CD4-positive, alpha-beta T cell treated with Interleukin-17A for 4 hours (primary cell): Measurements from ENCODE around the gene SOX5.

ENCODE experiments used
- DNase-seq: peaks from one replicate; pipeline ENCODE4 v3.0.0-alpha.2; 2020; ENCODE audit warnings: mixed read lengths

The SOX5 gene

DNA sequence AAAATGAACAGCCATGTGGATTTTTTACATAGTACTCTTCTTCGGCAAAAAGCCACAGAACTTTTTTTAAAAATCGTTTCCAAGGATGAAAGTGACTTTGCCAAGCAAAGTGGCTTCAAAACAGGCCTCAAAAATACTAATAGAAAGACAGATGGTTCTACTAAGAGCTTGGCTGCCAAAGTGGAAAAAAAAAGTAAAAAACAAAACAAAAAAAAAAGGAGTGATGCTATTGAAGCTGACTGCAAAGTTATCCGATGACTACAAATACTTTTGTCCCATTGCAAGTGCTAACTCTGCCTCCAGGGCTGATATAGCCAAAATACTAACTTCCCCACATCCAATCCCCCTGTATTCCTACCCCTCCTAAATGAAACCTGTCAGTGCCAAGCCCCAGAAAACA lies 277.6 kb downstream of the SOX5 start:
- DNase-seq, result no peak

DNA sequence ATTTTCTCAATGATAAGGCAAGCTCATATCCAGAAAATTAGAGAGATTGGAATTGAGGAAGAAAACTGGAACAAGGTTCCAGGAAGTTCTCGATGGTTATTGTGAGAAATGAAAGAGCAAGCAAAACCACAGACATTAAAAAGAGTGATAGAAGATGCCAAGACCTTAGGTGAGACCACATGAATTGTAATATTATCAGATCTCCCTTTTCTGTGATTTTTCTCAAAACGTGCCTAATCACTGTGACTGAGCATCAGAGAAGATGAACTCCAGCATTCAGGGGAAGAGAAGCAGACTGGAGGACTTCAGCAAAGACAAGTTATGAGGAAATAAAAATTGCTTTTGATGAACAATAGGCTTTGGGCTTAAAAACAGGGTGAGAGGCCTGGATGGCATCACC lies 278.8 kb downstream of the SOX5 start:
- no peak for DNase-seq

DNA sequence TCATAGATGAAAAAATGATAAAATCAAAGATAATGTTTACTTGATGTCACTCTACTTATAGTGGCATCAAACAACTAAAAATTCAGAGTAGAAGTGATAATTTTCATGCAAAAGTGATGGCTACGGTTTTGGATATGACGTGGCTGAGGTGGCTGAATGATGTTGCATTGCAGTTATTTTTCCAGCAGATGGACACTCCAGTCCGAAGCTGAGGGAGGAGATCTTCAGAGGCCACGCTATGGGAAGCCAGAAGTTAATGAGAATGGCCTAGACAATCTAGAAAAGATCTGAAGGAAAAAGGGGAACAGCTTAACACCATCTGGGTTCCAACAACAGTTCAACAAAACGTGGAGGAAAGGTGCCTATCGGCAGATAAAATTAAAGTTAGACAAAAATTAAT lies 279.8 kb downstream of the SOX5 start:
- no peak for DNase-seq

DNA sequence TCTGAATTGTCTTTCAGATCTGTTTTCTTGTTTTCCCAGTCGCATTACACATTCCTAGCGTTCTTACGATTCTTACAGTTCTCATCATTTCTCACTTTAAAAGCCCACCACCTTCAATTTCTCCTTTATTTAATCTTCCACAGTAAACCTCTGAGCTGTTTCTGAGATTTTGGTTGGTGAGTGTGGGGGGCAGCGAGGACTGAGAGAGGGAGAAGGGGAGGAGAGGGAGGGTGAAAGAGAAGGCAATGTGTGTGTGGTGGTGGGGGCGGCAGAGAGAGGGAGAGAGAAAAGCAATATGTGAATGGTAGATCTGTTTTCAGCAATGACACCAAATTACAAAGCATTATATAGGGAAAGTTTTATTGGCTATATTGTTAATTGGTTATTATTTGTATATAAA lies 282.6 kb downstream of the SOX5 start:
- DNase-seq, result no peak

DNA sequence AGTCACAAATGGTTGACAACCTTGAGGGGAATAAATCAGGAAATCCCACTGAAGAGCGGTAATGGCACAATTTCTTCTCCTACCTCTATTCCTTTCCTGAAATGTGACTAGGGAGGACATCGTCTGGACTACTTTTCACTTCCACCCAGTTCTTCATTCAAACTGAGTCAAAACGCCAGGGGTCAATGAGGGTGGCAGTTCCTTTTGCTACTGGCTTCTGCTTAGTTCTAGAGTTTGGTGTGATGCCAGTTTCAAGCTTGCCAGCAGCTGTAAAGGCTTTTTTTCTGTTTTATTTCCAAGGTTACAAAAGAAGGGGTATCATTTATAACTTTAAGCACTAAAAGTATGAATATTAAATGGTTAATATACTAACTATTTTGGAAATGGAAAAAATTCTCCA lies 286.5 kb downstream of the SOX5 start:
- DNase-seq, result no peak

DNA sequence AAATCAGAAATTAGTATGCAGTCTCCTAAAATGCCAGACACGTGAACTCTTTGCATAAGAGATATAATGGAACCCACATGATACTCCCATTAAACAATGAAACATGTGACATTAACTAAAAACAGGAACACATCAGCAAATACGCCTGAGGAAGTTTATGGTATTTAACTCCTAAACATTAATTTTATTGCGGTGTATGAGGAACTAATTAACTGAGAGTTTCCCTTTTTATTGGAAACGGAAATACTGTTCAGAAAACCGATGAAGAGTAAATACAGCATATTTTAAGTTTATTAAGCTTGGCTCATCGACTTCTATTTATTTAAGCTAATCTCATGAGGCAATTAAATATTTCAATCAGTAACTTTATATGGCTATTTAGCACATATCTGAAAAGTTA lies 290.3 kb downstream of the SOX5 start:
- no peak for DNase-seq

DNA sequence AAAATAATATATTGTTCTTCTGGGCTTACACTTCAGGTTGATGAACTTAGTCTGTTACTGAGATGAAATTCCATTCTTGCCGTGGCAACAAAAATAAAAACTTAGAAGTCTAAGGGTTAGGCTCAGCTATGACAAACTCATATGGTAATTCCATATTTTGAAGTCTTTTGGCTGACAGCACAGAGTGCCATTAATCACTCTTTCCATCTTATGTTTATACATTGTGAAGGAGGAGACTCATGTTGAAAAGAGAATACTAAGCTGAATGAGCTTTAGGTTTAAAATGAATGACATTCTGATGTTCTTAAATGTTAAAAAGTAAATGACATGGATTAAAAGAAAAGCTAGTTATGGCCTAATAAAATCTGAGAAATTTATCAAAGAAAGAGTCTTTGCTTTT lies 291.9 kb downstream of the SOX5 start:
- no peak for DNase-seq

DNA sequence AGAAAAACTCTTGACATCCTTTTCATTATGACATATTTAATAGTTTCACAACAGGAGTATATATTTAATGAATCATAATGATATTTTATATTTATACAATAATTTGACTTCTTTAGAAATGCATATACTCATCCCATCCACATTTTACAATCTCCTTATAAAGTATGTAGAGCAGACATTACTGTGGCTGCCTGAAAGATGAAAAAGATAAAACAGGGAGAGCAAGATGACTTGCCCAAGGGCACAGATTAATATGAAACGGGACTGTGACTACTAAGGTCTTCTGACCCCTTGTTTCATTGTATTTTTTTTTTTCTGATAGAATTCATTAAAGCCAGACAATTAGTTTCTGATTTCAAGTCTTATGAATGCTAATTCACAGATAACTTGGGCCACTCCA lies 293.6 kb downstream of the SOX5 start:
- no peak for DNase-seq

DNA sequence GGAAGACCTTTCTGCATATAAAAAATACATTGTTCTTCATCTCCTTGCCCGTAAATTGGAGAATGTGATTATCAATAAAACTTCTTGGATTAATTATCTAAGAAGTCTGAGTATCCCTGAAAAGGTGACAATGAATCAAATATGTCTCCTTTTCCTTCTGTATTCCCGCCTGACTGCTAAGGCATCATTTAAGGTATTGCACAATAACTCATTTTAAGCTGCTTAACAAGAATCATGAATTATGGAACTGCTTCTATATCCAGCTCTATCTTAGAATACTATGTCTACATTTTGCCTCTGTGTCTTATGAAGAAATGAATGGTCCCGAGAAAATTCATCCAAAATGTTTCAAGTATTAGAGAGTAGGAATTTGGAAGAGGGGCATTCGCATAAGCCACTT lies 294.4 kb downstream of the SOX5 start:
- no peak for DNase-seq

DNA sequence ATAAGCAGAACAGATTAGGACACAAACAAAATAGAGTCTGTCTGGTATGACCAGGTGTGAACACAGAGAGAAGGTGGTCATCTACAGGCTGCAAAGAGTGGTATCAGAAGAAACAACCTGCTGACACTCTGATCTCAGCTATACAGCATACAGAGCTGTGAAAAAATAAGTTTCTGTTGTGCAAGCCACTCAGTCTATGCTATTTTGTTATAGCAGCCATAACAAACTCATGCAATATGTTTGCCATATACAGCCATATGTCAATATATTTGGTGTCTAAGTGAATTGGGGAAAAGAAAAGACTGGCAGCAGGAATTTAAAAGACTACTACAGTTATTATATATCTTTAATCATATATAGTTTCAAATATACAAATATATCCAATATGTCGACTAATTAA lies 300.9 kb downstream of the SOX5 start:
- DNase-seq, result no peak

DNA sequence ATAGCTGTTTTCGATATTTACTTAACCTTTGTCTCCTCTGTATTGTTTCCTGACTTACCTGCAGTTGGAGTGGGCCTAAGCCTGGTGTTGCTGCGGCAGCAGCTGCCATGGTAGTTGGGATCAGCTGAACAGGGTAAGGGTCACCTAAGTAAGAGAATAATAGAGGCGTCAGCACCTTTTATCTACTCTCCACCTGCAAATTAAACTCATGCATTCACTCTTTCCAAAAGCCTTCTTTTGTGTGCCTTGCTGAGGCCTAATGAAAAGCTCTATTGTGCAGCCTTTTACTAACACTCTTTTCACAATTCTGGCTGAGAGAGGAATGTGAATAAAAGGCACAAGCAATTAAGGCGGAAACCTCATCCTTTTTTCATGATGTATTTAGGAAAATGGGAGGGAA lies 308.7 kb downstream of the SOX5 start:
- DNase-seq, result no peak

DNA sequence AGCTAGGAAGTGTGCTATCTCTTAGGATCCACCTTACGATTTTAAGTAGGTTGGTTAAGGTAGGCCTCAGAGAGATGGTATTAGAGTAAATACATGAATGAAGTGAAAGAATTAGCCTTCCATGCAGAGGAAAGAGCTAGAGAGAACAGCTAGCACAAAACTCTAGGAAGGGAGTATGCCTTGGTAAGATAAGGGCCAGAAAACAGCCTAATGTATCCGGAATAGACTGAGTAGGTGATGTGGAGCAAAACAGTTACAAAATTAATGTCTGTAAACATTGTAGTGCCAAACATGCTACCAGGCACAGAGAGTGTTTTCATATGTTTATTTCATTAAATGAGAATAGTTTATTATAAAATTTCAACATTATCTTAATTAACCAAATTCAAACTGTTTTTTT lies 315.1 kb downstream of the SOX5 start:
- DNase-seq, result no peak

DNA sequence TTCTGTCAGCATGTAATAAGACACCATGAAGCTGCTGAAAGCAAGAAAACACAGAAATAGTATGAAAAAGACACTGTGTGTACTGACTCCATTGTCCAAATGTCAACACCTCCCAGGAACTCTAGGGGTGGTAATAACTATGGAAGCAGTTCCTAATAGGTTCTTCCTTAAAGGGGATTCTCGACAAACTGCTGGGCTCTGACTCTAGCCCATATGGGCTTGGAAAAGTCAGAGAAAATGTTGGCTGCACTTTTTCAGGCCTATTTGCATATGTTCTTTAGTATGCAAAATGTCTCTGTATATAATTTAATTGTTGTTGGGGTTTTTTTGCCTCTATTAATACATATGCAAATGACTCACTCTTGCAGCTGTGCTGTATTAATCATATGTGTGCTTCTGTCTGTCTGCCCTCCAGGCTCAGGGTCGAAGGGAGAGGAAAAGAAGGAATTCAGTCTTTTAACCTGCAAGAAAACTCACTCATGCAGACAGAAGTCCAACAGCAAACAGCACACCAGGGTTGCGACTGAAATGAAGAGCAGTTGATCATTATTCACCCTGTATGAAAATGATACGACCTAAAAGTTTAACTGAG lies 317.6 kb downstream of the SOX5 start:
- no peak for DNase-seq

DNA sequence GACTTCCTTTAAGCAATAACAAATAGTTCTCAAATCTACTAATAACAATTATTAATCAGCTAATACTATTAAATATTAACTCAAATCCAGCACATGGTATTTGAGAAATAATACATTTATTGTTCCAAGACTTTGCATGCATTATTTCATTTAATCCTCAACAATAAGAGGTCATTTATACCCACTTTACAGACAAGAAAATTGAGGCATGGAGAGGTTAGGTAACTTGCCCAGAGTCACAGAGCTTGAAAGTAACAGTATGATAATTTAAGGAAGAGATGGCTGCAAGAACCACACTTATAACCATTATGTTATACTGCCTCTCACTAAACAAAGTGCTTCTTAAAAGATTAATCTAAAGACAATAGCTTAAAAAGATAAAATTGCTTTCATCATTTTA lies 318.9 kb downstream of the SOX5 start:
- no peak for DNase-seq

DNA sequence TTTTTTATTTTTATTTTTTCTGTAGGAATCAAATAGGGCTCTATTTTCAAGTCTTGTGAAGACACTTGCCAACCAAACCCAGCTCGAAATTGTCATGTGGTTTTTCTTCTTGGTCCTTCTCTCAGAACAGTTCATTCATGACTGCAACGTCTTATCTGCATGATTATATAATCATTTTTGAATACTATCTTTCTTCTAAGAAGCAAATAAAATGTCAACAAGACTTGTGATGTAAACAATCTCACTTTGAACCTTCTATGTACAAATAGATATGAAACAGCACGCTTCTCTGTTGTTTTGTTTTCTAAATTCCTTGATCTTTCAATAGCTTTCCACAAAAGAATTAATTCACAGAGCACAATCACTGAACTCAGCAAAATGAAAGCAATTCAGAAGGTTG lies 320.7 kb downstream of the SOX5 start:
- no peak for DNase-seq

DNA sequence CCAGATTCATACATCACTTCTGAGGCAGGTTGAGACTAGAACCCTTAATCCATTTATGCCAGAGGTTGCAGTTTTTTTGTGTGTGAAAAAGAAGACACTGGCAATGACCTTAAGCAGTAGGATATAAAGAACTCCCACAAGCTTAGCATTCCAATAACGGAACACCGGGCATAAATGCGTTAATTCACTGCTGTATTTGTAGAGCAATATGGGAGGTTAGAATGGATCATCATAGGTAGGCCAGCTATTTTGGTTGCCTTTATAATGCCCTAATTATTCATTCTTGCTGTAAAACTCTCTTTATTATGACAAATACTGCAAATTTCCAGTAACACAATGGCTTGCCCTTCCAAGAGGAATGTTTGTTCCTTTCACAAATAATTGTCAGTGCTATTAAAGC lies 322.7 kb downstream of the SOX5 start:
- no peak for DNase-seq

DNA sequence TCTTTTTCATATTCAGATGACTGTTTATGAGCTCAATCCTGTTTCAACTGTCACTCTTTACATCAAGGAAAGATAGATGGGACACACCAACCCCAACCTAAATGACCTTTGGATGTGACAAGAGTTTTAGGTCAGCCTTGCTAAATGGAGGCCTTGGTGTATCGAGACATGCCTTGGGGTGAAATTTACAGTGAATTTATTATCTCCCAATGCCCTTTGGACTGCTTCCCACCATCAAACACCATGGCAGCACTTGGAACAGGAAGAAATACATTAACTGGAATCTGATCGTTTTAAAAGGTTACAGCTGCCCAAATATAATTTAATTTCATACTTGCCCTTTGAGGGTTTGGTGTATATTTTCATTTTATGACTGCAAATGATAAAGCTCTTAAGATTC lies 327.6 kb downstream of the SOX5 start:
- no peak for DNase-seq

DNA sequence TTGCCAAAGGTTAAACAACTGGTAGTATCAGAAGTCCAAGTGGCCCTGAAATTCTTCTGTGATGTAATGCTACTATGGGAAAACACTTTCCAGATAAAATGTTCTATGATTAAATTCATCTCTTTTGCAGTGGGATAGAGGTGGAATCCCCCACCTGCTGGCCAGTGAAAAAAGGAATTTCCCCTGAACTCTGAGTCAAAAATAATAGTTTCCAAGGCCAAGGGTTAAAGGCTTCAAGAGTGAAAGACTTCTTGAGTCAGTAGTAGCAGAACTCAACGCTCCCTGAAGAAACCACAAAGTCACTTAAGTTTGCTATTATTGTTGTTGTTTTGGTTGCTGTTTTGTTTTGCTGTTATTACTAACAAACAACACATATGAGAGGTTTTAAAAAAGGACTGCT lies 330.8 kb downstream of the SOX5 start:
- DNase-seq, result no peak

DNA sequence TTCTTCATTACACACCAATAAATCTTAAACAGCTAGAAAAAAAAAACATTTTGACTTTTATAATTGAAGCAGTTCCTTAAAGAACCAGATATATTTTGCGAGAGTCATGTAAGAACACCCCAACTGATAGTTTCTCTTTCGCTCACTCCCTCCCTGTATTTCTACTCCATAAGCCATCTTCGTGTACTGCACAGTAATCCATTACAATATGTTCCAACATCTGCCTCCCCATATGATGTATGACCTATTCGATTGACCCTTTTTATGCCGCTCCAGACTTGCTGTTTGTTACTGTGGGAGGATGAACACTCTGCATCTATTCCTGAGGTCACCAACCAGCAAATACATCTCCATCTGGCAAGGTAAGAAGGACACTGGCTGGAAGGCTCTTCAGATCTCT lies 331.7 kb downstream of the SOX5 start:
- DNase-seq, result no peak

DNA sequence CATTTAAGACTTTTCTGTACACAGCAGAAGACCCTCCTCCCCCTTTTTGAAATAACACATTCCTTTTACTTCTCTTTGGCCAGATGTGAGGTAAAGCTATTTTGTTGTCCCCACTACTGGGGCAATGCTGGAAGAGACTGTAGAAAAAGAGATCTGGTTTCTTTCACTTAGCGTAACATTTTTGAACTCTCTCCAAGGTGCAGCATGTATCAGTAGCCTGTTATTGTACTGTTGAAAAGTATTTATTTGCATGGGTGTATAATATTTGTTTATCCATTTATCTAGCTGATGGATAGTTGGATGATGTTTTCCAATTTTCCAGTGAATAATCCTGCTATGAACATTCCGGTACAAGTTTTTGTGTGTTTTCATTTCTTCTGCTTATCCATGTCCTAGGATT lies 335.2 kb downstream of the SOX5 start:
- no peak for DNase-seq

DNA sequence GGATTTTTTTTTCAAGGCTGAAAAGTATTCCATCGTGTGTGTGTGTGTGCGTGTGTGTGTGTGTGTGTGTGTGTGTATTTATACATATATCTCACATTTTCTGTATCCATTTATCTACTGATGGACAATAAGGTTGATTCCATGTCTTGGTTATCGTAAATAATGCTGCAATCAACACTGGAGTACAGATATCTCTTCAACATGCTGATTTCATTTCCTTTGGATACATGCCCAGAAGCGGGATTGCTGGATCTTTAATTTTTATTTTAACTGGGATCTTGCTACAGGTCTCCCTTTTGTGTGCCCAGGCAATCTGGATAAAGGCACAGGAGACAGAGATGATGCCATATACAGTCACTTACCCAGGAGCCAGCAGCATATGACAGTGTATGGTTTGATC lies 338.1 kb downstream of the SOX5 start:
- DNase-seq, result no peak

DNA sequence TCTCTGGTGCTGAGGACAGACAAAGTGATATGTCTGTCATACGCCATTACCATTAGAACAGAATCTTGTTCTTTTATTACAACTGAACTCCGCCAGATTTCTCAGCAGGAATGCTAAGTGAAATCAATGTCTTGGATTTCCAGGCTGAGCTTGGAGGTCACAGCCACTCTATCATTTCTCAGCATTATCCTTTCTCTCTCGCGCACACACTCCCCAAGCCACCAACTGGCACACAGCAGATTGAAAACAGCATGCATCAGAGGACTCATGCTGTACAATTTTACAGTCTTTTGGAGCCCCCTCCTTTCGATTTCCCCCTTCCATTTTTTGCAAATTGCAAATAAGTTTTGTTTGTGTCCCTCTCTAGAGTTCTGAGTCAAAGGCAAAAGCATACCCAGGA lies 348.6 kb downstream of the SOX5 start:
- no peak for DNase-seq

DNA sequence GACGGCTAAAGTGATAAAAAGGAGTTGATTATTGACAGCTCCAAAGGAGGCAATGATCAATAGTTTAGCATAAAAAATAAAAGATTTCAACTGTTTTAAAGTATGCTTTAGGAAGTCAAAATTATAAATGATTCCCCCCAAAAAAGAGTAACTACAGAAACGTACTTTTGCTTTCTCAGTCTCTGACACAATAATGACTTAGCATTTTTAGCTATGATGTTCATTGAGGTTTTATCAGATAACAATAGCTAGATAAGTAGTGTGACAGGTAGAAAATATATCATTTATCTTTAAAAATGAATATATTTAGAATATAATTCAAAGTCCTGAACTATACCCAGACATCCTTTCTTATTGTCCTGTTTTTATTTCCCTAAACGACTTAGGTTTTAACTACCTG lies 352.9 kb downstream of the SOX5 start:
- DNase-seq, result no peak

DNA sequence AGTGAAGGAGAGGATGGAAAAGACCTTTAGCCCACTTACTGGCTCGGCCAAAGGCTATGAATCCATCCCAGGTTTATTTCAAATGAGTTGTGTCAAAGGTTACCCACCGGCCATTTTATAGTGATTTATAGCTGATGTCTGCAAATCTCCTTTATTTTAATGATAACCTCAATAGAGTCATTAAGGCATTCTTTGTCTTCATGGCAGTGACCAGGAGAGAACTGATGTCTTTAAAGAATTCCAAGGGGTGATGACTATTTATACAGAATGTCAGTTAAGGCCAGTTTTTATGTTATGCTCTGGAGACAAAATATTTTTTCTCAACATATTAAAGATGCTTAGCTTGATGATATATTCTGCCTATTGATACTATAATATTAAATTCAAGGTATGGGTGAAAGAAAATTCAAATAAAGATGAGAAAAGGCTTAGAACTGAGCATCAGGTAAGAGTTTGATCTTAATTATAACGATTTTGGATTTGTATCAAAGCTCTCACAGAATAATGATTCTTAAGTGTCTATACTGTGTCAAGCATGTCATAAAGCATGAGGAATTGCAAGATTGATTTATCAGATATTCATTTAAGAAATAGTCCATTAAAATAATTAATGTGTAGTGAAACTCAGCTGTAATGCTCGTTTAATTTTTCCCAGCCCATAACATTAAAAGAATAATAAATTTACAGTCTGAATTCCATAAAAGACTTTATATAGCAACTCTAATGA lies 361.5 kb downstream of the SOX5 start:
- no peak for DNase-seq

DNA sequence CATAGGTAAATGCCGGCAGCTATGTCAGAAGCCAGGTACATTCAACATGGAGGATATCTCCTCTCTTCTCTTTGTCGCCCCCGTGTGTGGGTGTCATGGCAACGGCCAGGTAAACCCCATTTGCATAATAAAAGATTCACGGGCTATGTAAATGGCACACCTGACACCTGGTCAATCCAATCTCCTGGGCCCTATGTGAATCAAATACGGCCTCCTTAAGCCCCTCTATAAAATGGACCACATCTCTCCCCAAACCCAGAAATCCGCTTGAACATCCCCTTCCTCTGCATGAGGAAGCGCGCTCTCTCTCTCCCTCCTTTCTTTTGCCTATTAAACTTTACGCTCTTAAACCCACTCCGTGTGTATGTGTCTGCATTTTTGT lies 363.7 kb downstream of the SOX5 start:
- no peak for DNase-seq
